Activated B cell treated with CpG ODN at 0.5 μM for 24 hours (primary cell): ENCODE measurements around the gene TTL. TPM values are rescaled to one million over a fixed set of nuclear protein-coding genes. Genes with fewer than 3 reads are reported as not detected.
"Not testable (repeated sequence)": the region's sequence is repeated elsewhere in the genome, so short reads cannot be mapped to it uniquely, and the experiment has no call there.

Source experiments
- ATAC-seq: fragments of 200-7000 bp; cut with Tn5 transposase; one replicate; pipeline ENCODE4 v1.10.0; 2021; ENCODE audit warnings: low read depth, mild to moderate bottlenecking, moderate library complexity
- CTCF ChIA-PET: fragments of 350-600 bp; sonication (Branson Sonifier 250); formaldehyde crosslinking; loops from one replicate; lab custom pipeline; 2021; ENCODE audit warnings: antibody characterized with exemption; lab: Charles Lee
- POLR2A ChIA-PET: fragments of 350-600 bp; sonication (Branson Sonifier 250); formaldehyde crosslinking; loops from one replicate; lab custom pipeline; 2021; ENCODE audit warnings: antibody characterized with exemption; lab: Charles Lee
- DNase-seq: peaks from one replicate; pipeline ENCODE4 v3.0.0; 2022
- H3K27ac Mint-ChIP-seq: one replicate; pipeline ENCODE4 v1.8.0; 2020; ENCODE audit warnings: mixed read lengths
- H3K27me3 Mint-ChIP-seq: one replicate; pipeline ENCODE4 v1.8.0; 2021; ENCODE audit warnings: mixed read lengths
- H3K36me3 Mint-ChIP-seq: one replicate; pipeline ENCODE4 v1.8.0; 2021; ENCODE audit warnings: low read depth, mixed read lengths
- H3K4me1 Mint-ChIP-seq: one replicate; pipeline ENCODE4 v1.8.0; 2021; ENCODE audit warnings: mixed read lengths
- H3K4me3 Mint-ChIP-seq: one replicate; pipeline ENCODE4 v1.8.0; 2020; ENCODE audit warnings: mild to moderate bottlenecking, mixed read lengths
- H3K9me3 Mint-ChIP-seq: one replicate; pipeline ENCODE4 v1.8.0; 2020; ENCODE audit warnings: mixed read lengths
- intact Hi-C: fragments of 100-400 bp; cut with micrococcal nuclease; formaldehyde crosslinking; loops from one replicate; pipeline ENCODE4 v1.15.1; 2024
- total RNA-seq: library from RNA; stranded (reverse); gene quantifications from 2 replicates; pipeline ENCODE4 v1.2.3, GENCODE V29; 2022
- TF ChIP-seq, protein P1 (sequence below): fragments of 200-600 bp; IDR thresholded peaks from one replicate; pipeline ENCODE4 v1.8.0; 2022; ENCODE audit warnings: antibody characterized with exemption, mild to moderate bottlenecking

The TTL gene
- total RNA-seq, 1 donor from 2014 or later = 20.8 TPM

- ChIA-PET CTCF (no interaction called here), POLR2A (no interaction called here)
- Mint-ChIP-seq H3K4me3 (no peak overlapping the region), H3K27me3 (no peaks in the 10 kb centered on the region), H3K9me3 (no peaks in the 10 kb centered on the region), H3K27ac (no peak overlapping the region), H3K36me3 (peaks cover 49% of the 10 kb centered on the region), H3K4me1 (no peaks in the 10 kb centered on the region)
- intact Hi-C loops = no loop called here
- DNase-seq = no peak
- no peak for ATAC-seq
- TF ChIP-seq, protein P1, sequence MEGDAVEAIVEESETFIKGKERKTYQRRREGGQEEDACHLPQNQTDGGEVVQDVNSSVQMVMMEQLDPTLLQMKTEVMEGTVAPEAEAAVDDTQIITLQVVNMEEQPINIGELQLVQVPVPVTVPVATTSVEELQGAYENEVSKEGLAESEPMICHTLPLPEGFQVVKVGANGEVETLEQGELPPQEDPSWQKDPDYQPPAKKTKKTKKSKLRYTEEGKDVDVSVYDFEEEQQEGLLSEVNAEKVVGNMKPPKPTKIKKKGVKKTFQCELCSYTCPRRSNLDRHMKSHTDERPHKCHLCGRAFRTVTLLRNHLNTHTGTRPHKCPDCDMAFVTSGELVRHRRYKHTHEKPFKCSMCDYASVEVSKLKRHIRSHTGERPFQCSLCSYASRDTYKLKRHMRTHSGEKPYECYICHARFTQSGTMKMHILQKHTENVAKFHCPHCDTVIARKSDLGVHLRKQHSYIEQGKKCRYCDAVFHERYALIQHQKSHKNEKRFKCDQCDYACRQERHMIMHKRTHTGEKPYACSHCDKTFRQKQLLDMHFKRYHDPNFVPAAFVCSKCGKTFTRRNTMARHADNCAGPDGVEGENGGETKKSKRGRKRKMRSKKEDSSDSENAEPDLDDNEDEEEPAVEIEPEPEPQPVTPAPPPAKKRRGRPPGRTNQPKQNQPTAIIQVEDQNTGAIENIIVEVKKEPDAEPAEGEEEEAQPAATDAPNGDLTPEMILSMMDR = no peak
Observed at GRCh38 chr2:112519506-112519905, 37.5 kb downstream of the TTL start.

GRCh38 chr2:112520234-112520783 lies 38.4 kb downstream of the TTL start:
- peaks cover 47% of the 10 kb centered on the region for H3K36me3 Mint-ChIP-seq
- H3K27me3 Mint-ChIP-seq = no peaks in the 10 kb centered on the region
- H3K9me3 Mint-ChIP-seq = no peaks in the 10 kb centered on the region
- H3K4me1 Mint-ChIP-seq = no peaks in the 10 kb centered on the region
- no peak for ATAC-seq
- TF ChIP-seq, protein P1 = no peak
- CTCF ChIA-PET = interaction anchor here (0.6 kb wide), 1 partner anchor 34 kb away, joined by 3 read pairs; no protein-coding TSS in a partner anchor
- intact Hi-C loops = no loop called here
- DNase-seq = no peak
- H3K27ac Mint-ChIP-seq = no peak overlapping the region
- no peak overlapping the region for H3K4me3 Mint-ChIP-seq
- POLR2A ChIA-PET = no interaction called here

- ChIA-PET CTCF (no interaction called here), POLR2A (no interaction called here)
- Mint-ChIP-seq H3K4me3 (no peak overlapping the region), H3K36me3 (peaks cover 45% of the 10 kb centered on the region), H3K4me1 (no peaks in the 10 kb centered on the region), H3K27ac (no peak overlapping the region), H3K9me3 (no peaks in the 10 kb centered on the region), H3K27me3 (no peaks in the 10 kb centered on the region)
- intact Hi-C loops = no loop called here
- DNase-seq (no peak), ATAC-seq (no peak)
- TF ChIP-seq, protein P1 = no peak
Observed at GRCh38 chr2:112523291-112523777, 41.4 kb downstream of the TTL start.

GRCh38 chr2:112524276-112524675 lies 42.3 kb downstream of the TTL start:
- H3K27me3 Mint-ChIP-seq, intact Hi-C loops, ATAC-seq, H3K4me1 Mint-ChIP-seq, DNase-seq, H3K9me3 Mint-ChIP-seq, H3K4me3 Mint-ChIP-seq, POLR2A ChIA-PET, CTCF ChIA-PET, H3K27ac Mint-ChIP-seq: not testable (repeated sequence)
- H3K36me3 Mint-ChIP-seq = peaks cover 51% of the 10 kb centered on the region

GRCh38 chr2:112528541-112528940 lies 46.6 kb downstream of the TTL start:
- Mint-ChIP-seq H3K9me3 (no peaks in the 10 kb centered on the region), H3K4me3 (no peak overlapping the region), H3K27me3 (no peaks in the 10 kb centered on the region), H3K36me3 (peaks cover 41% of the 10 kb centered on the region), H3K27ac (no peak overlapping the region), H3K4me1 (no peaks in the 10 kb centered on the region)
- DNase-seq (no peak), ATAC-seq (no peak)
- TF ChIP-seq, protein P1 = no peak
- intact Hi-C loops = no loop called here
- POLR2A ChIA-PET = no interaction called here
- CTCF ChIA-PET = no interaction called here

- ATAC-seq (no peak), DNase-seq (no peak)
- H3K9me3 Mint-ChIP-seq = no peaks in the 10 kb centered on the region
- TF ChIP-seq, protein P1 = no peak
- no peaks in the 10 kb centered on the region for H3K27me3 Mint-ChIP-seq
- ChIA-PET CTCF (no interaction called here), POLR2A (no interaction called here)
- intact Hi-C loops = no loop called here
- H3K27ac Mint-ChIP-seq = no peak overlapping the region
- no peak overlapping the region for H3K4me3 Mint-ChIP-seq
- H3K36me3 Mint-ChIP-seq = peaks cover 35% of the 10 kb centered on the region
- H3K4me1 Mint-ChIP-seq = no peaks in the 10 kb centered on the region
Observed at GRCh38 chr2:112529757-112530156, 47.8 kb downstream of the TTL start.
